HFF-Myc (cell line): ENCODE data around the gene COPS6.

Experiments used
- DNase-seq: peaks from one replicate; pipeline ENCODE4 v3.0.0-alpha.2; 2011; ENCODE audit warnings: low read depth; ENCODE audit errors: extremely low read depth
- H3K4me3 ChIP-seq: replicated peaks from 2 replicates; pipeline ENCODE4 v1.5.1; 2011; ENCODE audit warnings: low read depth, mild to moderate bottlenecking, control low read depth, low read length
- TF ChIP-seq, protein P1 (sequence below): IDR thresholded peaks from 2 replicates; pipeline ENCODE4 v1.5.1; 2012; ENCODE audit warnings: mild to moderate bottlenecking, low read depth, low read length, control low read depth; ENCODE audit errors: missing control alignments

COPS6 gene

DNA sequence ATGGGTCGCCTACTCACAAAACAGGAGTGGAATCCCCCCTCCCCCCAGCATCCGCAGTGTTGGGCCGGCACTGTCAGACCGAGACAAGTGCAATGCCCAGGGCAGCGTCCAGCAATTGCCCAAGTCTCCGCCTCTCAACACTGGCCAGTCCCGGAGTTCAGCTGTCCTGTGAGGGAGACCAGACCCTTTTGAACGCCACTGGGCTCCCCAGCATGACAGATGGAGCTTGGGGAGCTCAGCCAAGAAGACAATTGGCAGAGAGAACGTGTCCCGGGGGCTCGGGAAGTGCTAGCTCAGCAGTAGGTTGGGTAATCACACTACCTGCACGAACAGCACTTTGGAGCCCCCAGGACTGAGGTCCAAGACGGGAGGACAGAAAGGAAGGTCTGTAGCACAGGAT lies 4.7 kb downstream of the COPS6 start:
- DNase-seq, result no peak
- no peak overlapping the region for H3K4me3 ChIP-seq
- TF ChIP-seq, protein P1, sequence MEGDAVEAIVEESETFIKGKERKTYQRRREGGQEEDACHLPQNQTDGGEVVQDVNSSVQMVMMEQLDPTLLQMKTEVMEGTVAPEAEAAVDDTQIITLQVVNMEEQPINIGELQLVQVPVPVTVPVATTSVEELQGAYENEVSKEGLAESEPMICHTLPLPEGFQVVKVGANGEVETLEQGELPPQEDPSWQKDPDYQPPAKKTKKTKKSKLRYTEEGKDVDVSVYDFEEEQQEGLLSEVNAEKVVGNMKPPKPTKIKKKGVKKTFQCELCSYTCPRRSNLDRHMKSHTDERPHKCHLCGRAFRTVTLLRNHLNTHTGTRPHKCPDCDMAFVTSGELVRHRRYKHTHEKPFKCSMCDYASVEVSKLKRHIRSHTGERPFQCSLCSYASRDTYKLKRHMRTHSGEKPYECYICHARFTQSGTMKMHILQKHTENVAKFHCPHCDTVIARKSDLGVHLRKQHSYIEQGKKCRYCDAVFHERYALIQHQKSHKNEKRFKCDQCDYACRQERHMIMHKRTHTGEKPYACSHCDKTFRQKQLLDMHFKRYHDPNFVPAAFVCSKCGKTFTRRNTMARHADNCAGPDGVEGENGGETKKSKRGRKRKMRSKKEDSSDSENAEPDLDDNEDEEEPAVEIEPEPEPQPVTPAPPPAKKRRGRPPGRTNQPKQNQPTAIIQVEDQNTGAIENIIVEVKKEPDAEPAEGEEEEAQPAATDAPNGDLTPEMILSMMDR, result no peak

DNA sequence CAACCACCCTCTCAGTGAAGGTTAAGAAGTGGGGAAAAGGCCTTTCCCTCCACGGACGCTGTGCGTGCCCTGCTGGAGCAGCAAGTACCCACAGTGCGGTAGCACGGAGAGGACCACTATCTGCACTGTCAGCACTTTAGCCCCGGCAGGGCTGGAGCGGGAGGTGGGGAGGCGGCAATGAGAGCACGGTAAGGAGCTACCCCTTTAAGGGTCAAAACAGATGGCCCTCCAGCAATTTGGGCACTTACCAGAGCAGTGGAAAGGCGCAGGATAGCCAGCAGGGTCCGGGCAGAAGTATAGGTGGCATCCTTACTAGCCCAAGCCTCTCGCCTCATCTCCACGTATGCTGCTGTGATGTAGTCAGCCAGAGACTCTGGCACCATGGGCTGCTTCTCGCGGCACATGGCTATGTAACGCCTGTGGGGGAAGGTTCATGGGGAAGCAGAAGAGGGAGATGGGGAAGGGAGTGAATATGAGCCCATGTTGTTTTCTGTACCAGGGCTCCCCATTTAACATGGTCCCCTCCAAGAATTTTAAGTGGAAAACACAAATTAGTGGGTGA lies 5.2 kb downstream of the COPS6 start:
- no peak for DNase-seq
- no peak overlapping the region for H3K4me3 ChIP-seq
- TF ChIP-seq, protein P1, result no peak

DNA sequence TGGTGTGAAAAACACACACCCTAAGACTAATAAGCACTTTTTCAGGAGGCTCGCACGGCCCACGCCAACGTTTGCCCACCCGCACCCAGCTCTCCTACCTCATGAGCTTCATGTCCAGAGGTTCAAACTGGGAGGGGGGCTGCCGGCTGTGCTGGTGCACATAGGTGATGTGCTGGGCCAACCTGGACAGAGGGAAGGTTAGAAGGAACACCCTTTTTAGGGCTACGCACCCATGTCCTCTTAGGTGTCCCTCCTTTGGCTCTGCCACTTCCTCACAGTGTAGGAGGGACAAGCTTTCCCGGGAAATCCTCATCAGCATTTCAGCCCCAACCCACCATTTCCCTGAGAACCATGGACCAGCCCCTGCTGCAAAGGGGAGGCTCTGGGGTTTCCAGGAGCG lies 6.5 kb downstream of the COPS6 start:
- no peak overlapping the region for H3K4me3 ChIP-seq
- DNase-seq, result no peak
- TF ChIP-seq, protein P1, result no peak

DNA sequence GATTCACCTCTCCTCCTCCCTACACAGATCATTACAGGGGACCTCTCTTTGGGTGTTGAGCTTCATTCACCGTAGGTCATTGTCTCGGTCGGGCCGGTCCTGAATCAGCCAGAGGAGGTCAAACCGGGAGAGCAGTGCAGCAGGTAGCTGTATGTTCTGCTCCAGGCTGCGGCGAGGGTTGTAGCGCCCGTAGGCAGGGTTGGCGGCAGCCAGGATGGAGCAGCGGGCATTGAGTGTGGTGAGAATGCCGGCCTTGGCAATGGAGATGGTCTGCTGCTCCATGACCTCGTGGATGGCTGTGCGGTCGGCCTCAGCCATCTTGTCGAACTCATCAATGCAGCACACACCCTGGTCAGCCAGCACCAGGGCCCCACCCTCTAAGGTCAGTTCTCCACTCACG lies 6.9 kb downstream of the COPS6 start:
- DNase-seq, result no peak
- H3K4me3 ChIP-seq, result no peak overlapping the region
- TF ChIP-seq, protein P1, result no peak

DNA sequence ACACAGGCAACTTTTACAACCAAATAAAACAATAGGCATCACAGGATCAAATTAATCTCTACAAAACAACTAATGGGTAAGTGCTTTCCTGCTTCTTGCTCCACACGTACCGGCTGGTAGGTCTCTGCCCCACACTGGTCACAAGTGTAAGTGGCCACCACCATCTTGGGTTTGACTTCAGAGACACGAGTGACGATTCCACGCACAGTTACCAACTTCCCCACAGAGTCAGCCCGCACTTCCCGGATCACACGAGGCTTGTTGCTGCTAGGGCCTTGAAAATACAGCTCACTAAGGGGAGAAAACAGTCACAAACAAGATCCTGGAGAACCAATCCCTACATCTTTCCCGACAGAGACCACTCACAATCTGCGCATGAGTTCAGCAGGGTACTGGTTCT lies 10.1 kb downstream of the COPS6 start:
- peak overlapping the region; percentile 92 for H3K4me3 ChIP-seq
- TF ChIP-seq, protein P1, result no peak

DNA sequence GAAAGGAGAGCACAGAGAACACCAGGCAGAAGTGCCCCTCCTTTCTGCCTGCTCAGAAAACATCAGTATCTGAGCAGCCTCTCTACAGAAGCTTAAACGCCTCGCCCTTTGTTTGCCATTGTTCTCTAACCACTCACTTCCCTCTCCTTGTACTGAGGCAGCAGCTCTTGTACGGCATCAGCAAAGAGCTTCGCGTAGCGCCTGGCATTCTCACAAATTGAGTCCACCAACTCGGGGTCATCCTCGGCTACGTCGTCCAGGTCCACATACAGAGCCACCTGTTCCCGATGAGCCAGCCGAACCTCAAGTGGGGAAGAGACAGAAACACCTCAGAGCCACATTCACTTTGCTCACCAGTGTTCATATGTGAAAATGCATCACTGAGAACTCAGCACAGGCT lies 10.7 kb downstream of the COPS6 start:
- H3K4me3 ChIP-seq, result peak overlapping the region; percentile 92
- TF ChIP-seq, protein P1, result no peak
- no peak for DNase-seq

More for the DNA sequence above, 10.1 kb downstream of the COPS6 start:
- DNase-seq, result no peak

DNA sequence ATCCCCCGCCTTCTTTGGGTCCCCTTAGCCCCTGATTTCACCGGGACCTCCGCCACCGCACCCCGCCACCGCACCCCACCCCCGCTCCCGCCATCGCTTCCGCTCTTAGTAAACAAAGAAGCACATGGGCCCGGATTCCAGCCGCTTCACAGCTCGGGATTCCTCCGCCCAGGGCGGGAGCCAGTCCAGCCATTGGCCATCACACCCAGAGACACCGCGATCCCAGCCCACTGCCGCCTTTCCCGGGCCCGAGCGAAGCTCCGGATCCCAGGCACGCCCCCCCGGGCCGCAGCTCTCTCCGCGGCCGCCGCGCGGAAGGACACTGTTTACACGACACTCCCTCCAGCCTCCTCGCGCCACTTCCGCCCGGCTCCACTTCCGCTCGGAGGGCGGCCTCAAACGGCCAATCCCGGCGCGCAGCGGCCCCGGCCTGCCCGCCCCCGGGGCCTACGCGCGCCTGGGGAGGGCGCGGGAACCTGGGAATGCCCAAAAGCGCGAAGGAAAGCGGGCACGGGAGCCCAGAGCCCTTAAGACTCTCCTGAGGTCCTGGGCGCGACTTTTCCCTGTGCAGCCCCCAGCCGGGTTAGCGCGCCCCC lies 11.7 kb downstream of the COPS6 start:
- DNase-seq, result peak; percentile 78
- TF ChIP-seq, protein P1, result no peak
- peak overlapping the region; percentile 92 for H3K4me3 ChIP-seq
